ENCODE measurements around the gene CNOT10.

DNA sequence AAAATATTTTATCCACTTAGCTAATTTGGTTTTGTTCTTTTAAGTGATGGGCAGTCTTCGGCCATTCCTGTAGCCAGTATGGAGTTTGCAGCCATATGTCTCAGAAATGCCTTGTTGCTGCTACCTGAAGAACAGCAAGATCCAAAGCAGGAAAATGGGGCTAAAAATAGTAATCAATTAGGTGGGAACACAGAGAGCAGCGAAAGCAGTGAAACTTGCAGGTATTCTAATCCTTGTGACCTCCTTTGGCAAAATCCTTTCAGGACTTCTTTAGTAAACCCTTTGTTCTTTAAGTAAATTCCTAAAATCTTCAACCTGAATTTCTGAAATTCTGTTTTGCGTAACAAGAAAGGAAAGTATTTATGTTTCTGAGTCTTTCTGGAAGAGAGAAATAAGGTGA lies 49.8 kb downstream of the CNOT10 start:
- TF ChIP-seq, protein P1, sequence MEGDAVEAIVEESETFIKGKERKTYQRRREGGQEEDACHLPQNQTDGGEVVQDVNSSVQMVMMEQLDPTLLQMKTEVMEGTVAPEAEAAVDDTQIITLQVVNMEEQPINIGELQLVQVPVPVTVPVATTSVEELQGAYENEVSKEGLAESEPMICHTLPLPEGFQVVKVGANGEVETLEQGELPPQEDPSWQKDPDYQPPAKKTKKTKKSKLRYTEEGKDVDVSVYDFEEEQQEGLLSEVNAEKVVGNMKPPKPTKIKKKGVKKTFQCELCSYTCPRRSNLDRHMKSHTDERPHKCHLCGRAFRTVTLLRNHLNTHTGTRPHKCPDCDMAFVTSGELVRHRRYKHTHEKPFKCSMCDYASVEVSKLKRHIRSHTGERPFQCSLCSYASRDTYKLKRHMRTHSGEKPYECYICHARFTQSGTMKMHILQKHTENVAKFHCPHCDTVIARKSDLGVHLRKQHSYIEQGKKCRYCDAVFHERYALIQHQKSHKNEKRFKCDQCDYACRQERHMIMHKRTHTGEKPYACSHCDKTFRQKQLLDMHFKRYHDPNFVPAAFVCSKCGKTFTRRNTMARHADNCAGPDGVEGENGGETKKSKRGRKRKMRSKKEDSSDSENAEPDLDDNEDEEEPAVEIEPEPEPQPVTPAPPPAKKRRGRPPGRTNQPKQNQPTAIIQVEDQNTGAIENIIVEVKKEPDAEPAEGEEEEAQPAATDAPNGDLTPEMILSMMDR (conservative IDR thresholded peaks at IDR 0.05; ENCODE audit: low read depth, low read length) = no peak
- no peak for TF ChIP-seq EZH2 (IDR thresholded peaks at IDR 0.05; ENCODE audit: low read length, unreplicated experiment)
- TF ChIP-seq EZH2phosphoT487 (IDR thresholded peaks at IDR 0.05; ENCODE audit: borderline replicate concordance, low read length) = no peak
